ENCODE results near the gene THBS2.

DNA sequence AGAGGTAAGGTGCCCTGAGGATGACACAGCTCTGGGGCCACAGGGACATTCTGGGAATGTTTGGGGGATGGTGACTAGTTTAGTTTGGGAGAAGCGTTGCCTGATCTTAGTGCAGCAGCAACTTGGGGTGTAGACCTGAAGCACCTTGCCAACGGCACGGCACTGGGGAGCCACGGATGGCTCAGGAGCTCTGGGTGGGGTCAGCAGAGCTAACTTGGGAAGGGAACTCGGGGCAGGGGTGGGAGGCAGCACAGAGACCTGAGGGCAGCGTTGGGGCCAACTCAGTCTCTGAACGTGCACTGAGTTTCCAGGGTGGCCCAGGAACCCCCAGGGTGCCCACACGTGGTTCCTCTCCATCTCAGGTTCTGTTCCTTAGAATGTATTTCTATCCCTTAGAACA is 14.9 kb downstream of the THBS2 start:
- TF ChIP-seq, protein P1, sequence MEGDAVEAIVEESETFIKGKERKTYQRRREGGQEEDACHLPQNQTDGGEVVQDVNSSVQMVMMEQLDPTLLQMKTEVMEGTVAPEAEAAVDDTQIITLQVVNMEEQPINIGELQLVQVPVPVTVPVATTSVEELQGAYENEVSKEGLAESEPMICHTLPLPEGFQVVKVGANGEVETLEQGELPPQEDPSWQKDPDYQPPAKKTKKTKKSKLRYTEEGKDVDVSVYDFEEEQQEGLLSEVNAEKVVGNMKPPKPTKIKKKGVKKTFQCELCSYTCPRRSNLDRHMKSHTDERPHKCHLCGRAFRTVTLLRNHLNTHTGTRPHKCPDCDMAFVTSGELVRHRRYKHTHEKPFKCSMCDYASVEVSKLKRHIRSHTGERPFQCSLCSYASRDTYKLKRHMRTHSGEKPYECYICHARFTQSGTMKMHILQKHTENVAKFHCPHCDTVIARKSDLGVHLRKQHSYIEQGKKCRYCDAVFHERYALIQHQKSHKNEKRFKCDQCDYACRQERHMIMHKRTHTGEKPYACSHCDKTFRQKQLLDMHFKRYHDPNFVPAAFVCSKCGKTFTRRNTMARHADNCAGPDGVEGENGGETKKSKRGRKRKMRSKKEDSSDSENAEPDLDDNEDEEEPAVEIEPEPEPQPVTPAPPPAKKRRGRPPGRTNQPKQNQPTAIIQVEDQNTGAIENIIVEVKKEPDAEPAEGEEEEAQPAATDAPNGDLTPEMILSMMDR (conservative IDR thresholded peaks at IDR 0.05 in 1 of 2, IDR thresholded peaks at IDR 0.05 in 1 of 2; ENCODE audit: low read depth in 1 of 2, low read length in 2 of 2) = no peak
- TF ChIP-seq EZH2 (IDR thresholded peaks at IDR 0.05; ENCODE audit: low read length, missing control alignments) = no peak

All from fibroblast of lung (primary cell).